ENCODE results near the gene SLC18A2.

DNA sequence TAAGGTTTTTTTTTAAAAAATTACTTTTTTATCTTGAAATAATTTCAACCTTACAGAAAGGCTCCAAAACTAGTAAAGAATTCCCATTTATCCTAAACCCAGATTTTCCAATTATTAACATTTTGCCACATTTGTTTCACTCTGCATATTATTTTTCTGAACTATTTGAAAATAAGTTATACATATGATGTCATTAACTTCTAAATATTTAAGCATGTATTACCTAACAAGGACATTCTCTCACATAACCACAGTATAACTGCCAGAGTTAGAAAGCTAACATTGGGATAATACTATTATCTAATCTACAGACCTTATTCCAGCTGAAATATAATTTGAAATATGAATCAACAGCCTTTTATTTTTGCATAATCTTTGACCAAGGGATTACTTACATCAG, 65.8 kb downstream of the SLC18A2 start:
- TF ChIP-seq POLR2A (IDR thresholded peaks at IDR 0.05) (no peak), POLR2AphosphoS5 (IDR thresholded peaks at IDR 0.05) (no peak)
- TF ChIP-seq, protein P1, sequence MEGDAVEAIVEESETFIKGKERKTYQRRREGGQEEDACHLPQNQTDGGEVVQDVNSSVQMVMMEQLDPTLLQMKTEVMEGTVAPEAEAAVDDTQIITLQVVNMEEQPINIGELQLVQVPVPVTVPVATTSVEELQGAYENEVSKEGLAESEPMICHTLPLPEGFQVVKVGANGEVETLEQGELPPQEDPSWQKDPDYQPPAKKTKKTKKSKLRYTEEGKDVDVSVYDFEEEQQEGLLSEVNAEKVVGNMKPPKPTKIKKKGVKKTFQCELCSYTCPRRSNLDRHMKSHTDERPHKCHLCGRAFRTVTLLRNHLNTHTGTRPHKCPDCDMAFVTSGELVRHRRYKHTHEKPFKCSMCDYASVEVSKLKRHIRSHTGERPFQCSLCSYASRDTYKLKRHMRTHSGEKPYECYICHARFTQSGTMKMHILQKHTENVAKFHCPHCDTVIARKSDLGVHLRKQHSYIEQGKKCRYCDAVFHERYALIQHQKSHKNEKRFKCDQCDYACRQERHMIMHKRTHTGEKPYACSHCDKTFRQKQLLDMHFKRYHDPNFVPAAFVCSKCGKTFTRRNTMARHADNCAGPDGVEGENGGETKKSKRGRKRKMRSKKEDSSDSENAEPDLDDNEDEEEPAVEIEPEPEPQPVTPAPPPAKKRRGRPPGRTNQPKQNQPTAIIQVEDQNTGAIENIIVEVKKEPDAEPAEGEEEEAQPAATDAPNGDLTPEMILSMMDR (IDR thresholded peaks at IDR 0.05): no peak

Data from sigmoid colon (tissue), 4 donors.